T-helper 2 cell treated with Interferon-gamma antibody and Interleukin-4, amounts not matched to agents 100 ng/mL and 5 ng/mL, for 36 hours (primary cell): ENCODE measurements around the gene KRT33B. TPM values are rescaled to one million over a fixed set of nuclear protein-coding genes. Genes with fewer than 3 reads are reported as not detected.
"Not testable (repeated sequence)": the region's sequence is repeated elsewhere in the genome, so short reads cannot be mapped to it uniquely, and the experiment has no call there.

Experiments used
- intact Hi-C: fragments of 100-400 bp; cut with micrococcal nuclease; formaldehyde crosslinking; loops from one replicate; pipeline ENCODE4 v1.15.1; 2023
- total RNA-seq: library from RNA; stranded (reverse); gene quantifications from 2 replicates; pipeline ENCODE4 v1.2.3, GENCODE V29; 2022

The KRT33B gene
- total RNA-seq = not detected in 2 replicates

- intact Hi-C loops = no loop called here
These were observed at the start of gene KRT33B for GRCh38 chr17:41369713-41370112. Gene KRT33B (minus strand): TSS chr17:41369813. CDS start chr17:41369750, 63 bp downstream.

- intact Hi-C loops = no loop called here
These were observed 48.7 kb upstream of the KRT33B start for GRCh38 chr17:41418116-41418860.

GRCh38 chr17:41417576-41418015 lies 48.0 kb upstream of the KRT33B start:
- intact Hi-C loops = no loop called here

GRCh38 chr17:41417127-41417526 lies 47.5 kb upstream of the KRT33B start:
- intact Hi-C loops = no loop called here

- intact Hi-C loops = no loop called here
These were observed 46.9 kb upstream of the KRT33B start for GRCh38 chr17:41416479-41416878.

- intact Hi-C loops = no loop called here
These were observed 46.3 kb upstream of the KRT33B start for GRCh38 chr17:41415833-41416335.

- intact Hi-C loops = no loop called here
These were observed 45.8 kb upstream of the KRT33B start for GRCh38 chr17:41415411-41415810.

GRCh38 chr17:41413982-41414381 lies 44.4 kb upstream of the KRT33B start:
- intact Hi-C loops = no loop called here

GRCh38 chr17:41413353-41413957 lies 43.8 kb upstream of the KRT33B start:
- intact Hi-C loops = no loop called here

GRCh38 chr17:41411072-41411840 lies 41.6 kb upstream of the KRT33B start:
- intact Hi-C loops = no loop called here

GRCh38 chr17:41407226-41407625 lies 37.6 kb upstream of the KRT33B start:
- intact Hi-C loops = no loop called here

GRCh38 chr17:41406205-41406604 lies 36.6 kb upstream of the KRT33B start:
- intact Hi-C loops = no loop called here

- intact Hi-C loops = no loop called here
These were observed 34.5 kb upstream of the KRT33B start for GRCh38 chr17:41404024-41404671.

- intact Hi-C loops = no loop called here
These were observed 33.9 kb upstream of the KRT33B start for GRCh38 chr17:41403404-41404023.

- intact Hi-C loops = no loop called here
These were observed 32.5 kb upstream of the KRT33B start for GRCh38 chr17:41402161-41402560.

GRCh38 chr17:41396996-41397660 lies 27.5 kb upstream of the KRT33B start, which contains the start of gene KRT31:
Gene KRT31 (minus strand): TSS chr17:41397608. CDS start chr17:41397539, 69 bp downstream.
- intact Hi-C loops = no loop called here

- intact Hi-C loops = no loop called here
These were observed 26.7 kb upstream of the KRT33B start for GRCh38 chr17:41396340-41396739.

- intact Hi-C loops = no loop called here
These were observed 26.0 kb upstream of the KRT33B start for GRCh38 chr17:41395611-41396010.

- intact Hi-C loops = not testable (repeated sequence)
These were observed 25.4 kb upstream of the KRT33B start for GRCh38 chr17:41395044-41395443.

GRCh38 chr17:41394254-41394996 lies 24.8 kb upstream of the KRT33B start:
- intact Hi-C loops = no loop called here
